ENCODE results near the gene VMP1. TPM values are rescaled to one million over a fixed set of nuclear protein-coding genes. Genes with fewer than 3 reads are reported as not detected.

The VMP1 gene
- total RNA-seq, 2 donors from 2014 or later, result 213 to 459 TPM

DNA sequence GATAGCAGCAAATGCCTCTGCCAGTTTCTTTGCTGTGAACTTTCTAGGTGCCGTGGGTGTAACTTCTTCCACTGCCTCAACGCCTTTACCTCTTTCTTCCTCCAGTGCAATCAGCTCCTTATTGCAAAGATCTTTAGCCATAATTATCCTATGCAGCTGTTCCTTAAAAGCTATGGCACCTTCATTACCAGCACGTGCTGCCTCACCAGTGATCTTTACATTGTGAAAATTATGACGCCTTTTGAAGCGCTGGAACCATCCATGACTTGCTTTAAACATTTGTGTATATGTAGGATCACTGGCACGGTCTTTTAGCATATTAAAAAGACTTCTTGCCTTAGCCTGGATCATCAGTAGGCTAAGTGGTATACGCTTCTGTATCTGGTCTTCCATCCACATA lies 8.2 kb upstream of the VMP1 start:
- intact Hi-C loops (cut with DNase I, micrococcal nuclease), result no loop called here
- ATAC-seq (no peak), DNase-seq (no peak)

DNA sequence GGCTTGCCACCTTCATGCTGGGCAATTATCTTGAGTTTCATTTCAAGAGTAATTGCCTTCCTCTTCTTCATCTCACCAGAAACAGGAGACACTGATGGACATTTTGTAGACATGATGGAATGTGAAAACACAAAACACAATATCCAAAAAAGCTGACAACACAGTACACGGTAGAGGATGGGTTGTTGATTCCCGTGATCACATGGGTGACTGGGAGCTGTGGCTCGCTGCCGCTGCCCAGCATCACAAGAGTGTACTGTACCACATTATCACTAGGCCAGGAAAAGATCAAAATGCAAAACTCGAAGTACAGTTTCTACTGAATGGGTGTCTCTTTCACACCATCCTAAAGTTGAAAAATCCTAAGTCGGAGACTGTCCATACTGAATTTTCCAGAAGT lies 7.7 kb upstream of the VMP1 start:
- DNase-seq (no peak), ATAC-seq (no peak)
- intact Hi-C loops (cut with DNase I, micrococcal nuclease), result no loop called here

DNA sequence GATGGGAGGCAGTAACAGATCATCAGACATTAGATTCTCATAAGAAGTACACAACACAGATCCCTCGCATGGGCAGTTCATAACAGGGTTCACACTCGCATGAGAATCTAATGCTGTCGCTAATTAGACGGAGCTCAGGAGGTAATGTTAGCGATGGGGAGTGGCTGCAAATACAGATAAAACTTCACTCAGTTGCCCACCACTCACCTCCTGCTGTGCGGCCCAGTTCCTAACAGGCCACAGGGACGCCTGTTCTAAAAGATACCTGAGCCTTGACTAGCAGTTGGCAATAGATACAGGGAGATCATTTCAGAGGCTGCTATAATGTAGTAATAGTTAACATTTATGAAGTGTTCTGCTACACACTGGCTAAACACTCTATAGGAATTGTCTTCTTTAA lies 5.2 kb upstream of the VMP1 start:
- ATAC-seq, result no peak
- intact Hi-C loops (cut with DNase I, micrococcal nuclease), result no loop called here

GRCh38 chr17:59707971-59708430 lies 547 bp downstream of the VMP1 start:
- intact Hi-C loops (cut with DNase I, micrococcal nuclease), result no loop called here
- ATAC-seq, result peak; percentile 13
- DNase-seq, result no peak

More for the DNA sequence above, 5.2 kb upstream of the VMP1 start:
- DNase-seq, result no peak

DNA sequence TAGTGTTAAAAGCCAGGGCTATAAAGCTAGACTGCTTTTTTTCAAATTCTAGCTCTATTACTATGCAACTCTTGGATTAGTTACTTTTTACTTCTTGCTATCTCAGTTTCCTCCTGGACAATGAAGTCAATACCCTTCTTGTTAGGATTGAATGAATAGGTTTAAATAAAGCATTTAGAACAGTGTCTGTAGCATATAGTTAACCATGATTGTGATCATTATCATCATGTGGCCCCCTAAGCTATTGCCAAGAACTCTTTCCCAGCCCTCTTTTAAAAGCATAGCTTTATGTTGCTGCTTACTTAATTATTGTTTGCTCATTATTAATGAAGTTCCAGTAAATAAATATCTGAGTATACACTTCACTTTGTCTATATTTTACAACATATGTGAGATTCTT lies 4.5 kb downstream of the VMP1 start:
- ATAC-seq, result no peak
- no peak for DNase-seq
- intact Hi-C loops (cut with DNase I, micrococcal nuclease), result no loop called here

DNA sequence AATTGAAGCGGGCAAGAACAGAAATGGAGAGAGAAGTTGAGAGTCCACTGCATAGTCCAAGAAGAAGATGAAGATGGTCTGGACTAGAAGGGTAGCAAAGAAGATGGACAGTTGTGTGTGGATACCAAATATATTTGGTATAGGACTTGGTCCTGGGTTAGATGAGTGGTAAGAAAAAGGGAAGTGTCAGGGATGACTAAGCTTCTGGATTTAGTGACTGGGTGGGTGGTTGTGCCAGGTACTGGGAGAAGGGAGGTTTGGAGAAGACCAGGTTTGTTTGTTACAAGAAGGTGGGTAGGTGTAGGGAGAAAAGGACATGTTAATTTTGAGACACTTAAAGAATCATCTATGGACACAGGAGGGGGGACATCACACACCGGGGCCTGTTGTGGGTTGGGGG lies 5.4 kb downstream of the VMP1 start:
- no peak for ATAC-seq
- no peak for DNase-seq
- intact Hi-C loops (cut with DNase I, micrococcal nuclease), result no loop called here

- DNase-seq (no peak), ATAC-seq (no peak)
- intact Hi-C loops (cut with DNase I, micrococcal nuclease), result no loop called here
Measured at GRCh38 chr17:59714255-59714654, 6.8 kb downstream of the VMP1 start.

DNA sequence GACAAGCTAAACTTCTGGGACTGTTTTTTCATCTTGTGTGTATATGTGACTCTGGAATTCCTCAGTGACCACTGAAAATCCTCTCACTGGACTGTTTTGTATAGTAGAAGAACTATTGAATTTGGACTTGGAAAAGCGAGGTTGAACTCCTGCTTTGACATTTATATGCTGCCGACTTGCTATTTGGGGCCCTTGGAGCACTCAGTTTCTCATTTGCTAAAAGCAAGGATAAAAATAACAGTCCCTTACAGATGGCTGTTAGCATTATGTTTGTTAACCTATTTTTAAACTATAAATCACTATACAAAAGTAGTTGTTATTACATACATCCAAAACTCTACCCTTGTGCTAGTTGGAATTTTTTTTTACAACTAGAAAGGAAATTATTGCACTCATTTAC lies 9.0 kb downstream of the VMP1 start:
- intact Hi-C loops (cut with DNase I, micrococcal nuclease), result no loop called here
- no peak for ATAC-seq
- DNase-seq, result no peak

GRCh38 chr17:59719526-59719925 lies 12.1 kb downstream of the VMP1 start:
- intact Hi-C loops (cut with DNase I, micrococcal nuclease), result no loop called here
- ATAC-seq (no peak), DNase-seq (no peak)

- no peak for DNase-seq
- peak; percentile 38 for ATAC-seq
- intact Hi-C loops (cut with DNase I, micrococcal nuclease), result no loop called here
Measured at GRCh38 chr17:59722623-59723022, 15.2 kb downstream of the VMP1 start.

- intact Hi-C loops (cut with DNase I, micrococcal nuclease), result no loop called here
- ATAC-seq (peak; percentile 10), DNase-seq (no peak)
Measured at GRCh38 chr17:59723041-59723440, 15.6 kb downstream of the VMP1 start.

- ATAC-seq, result peak; percentile 93
- intact Hi-C loops (cut with DNase I, micrococcal nuclease), result no loop called here
- no peak for DNase-seq
Measured at GRCh38 chr17:59723607-59724006, 16.2 kb downstream of the VMP1 start.

GRCh38 chr17:59725691-59726090 lies 18.2 kb downstream of the VMP1 start:
- DNase-seq (no peak), ATAC-seq (no peak)
- intact Hi-C loops (cut with DNase I, micrococcal nuclease), result no loop called here

GRCh38 chr17:59727817-59728533 lies 20.5 kb downstream of the VMP1 start:
- no peak for DNase-seq
- intact Hi-C loops (cut with DNase I, micrococcal nuclease), result no loop called here
- no peak for ATAC-seq

- no peak for ATAC-seq
- intact Hi-C loops (cut with DNase I, micrococcal nuclease), result no loop called here
- DNase-seq, result no peak
Measured at GRCh38 chr17:59730268-59730834, 22.9 kb downstream of the VMP1 start.

GRCh38 chr17:59733697-59734096 lies 26.2 kb downstream of the VMP1 start:
- intact Hi-C loops (cut with DNase I, micrococcal nuclease), result no loop called here
- DNase-seq (no peak), ATAC-seq (no peak)

DNA sequence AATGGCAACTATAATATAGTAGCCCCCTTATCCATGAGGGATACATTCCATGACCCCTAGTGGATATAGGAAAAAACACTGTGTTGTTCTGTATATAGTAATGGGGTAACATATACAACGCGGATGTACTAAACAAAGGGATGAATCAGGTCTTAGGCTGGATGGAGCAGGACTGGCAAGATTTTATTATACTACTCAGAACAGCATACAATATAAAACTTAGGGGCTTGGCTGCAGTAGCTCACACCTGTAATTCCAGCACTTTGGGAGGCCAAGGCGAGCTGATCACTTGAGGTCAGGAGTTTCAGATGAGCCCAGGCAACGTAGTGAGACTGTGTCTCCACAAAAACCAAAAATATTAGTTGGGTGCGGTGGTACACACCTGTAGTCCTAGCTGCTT lies 26.8 kb downstream of the VMP1 start:
- intact Hi-C loops (cut with DNase I, micrococcal nuclease), result no loop called here
- peak in 1 of 2 donors; percentile 44 for DNase-seq
- peak; percentile 78 for ATAC-seq

GRCh38 chr17:59737324-59737723 lies 29.9 kb downstream of the VMP1 start:
- intact Hi-C loops (cut with DNase I, micrococcal nuclease), result no loop called here
- ATAC-seq (no peak), DNase-seq (no peak)

DNA sequence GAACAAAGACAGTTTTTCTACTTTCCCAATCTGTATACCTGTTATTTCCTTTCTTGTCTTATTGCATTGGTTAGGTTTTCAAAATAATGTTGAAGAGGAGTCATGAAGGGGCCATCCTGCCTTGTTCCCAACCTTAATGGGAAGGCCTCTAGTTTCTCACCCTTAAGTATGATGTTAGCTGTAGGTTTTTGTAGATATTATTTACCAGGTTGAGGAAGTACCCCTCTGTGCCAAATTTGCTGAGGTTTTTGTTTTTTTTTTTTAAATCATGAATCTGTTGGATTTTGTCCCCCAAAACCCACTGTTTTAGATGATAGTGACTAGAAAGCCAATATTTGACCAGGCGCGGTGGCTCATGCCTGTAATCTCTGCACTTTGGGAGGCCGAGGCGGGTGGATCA lies 36.4 kb downstream of the VMP1 start:
- ATAC-seq, result no peak
- intact Hi-C loops (cut with DNase I, micrococcal nuclease), result loop anchor here (10.0 kb wide), 2 partner anchors 121 to 291 kb away; no protein-coding TSS in a partner anchor
- DNase-seq, result no peak

GRCh38 chr17:59745040-59745439 lies 37.6 kb downstream of the VMP1 start:
- intact Hi-C loops (cut with DNase I, micrococcal nuclease), result loop anchor here (10.0 kb wide), 2 partner anchors 120 to 290 kb away; no protein-coding TSS in a partner anchor
- no peak for ATAC-seq

More at GRCh38 chr17:59745040-59745439, 37.6 kb downstream of the VMP1 start:
- no peak for DNase-seq

All from left colon (tissue), 2 donors.